Activated CD8-positive, alpha-beta memory T cell treated with anti-CD3 and anti-CD28 coated beads for 24 hours (primary cell): Measurements from ENCODE around the gene BOD1.
A peak's percentile ranks its signal among the peaks of the same experiment; 100 is the strongest.
"Not testable (repeated sequence)": the region's sequence is repeated elsewhere in the genome, so short reads cannot be mapped to it uniquely, and the experiment has no call there.

ENCODE experiments used
- DNase-seq: peaks from one replicate; pipeline ENCODE4 v3.0.0-alpha.2; 2020

Gene BOD1

GRCh38 chr5:173615884-173616576, 420 bp downstream of the BOD1 start:
- peak; percentile 86 for DNase-seq

GRCh38 chr5:173614591-173614990, 1.9 kb downstream of the BOD1 start:
- DNase-seq, result no peak

GRCh38 chr5:173613433-173614159, 2.9 kb downstream of the BOD1 start:
- no peak for DNase-seq

GRCh38 chr5:173612948-173613347, 3.5 kb downstream of the BOD1 start:
- DNase-seq, result no peak

GRCh38 chr5:173611706-173612105, 4.7 kb downstream of the BOD1 start:
- DNase-seq, result no peak

GRCh38 chr5:173604141-173604540, 12.3 kb downstream of the BOD1 start:
- no peak for DNase-seq

GRCh38 chr5:173602423-173602822, 14.0 kb downstream of the BOD1 start:
- no peak for DNase-seq

GRCh38 chr5:173598686-173599085, 17.8 kb downstream of the BOD1 start:
- no peak for DNase-seq

- no peak for DNase-seq
These were observed 19.1 kb downstream of the BOD1 start for GRCh38 chr5:173597304-173597703.

GRCh38 chr5:173595841-173596240, 20.6 kb downstream of the BOD1 start:
- no peak for DNase-seq

GRCh38 chr5:173594061-173594460, 22.4 kb downstream of the BOD1 start:
- no peak for DNase-seq

- no peak for DNase-seq
These were observed 24.3 kb downstream of the BOD1 start for GRCh38 chr5:173592050-173592669.

GRCh38 chr5:173591056-173591514, 25.4 kb downstream of the BOD1 start:
- DNase-seq, result no peak

- DNase-seq, result no peak
These were observed 25.9 kb downstream of the BOD1 start for GRCh38 chr5:173590436-173591055.

GRCh38 chr5:173586133-173586532, 30.3 kb downstream of the BOD1 start:
- DNase-seq, result not testable (repeated sequence)

- no peak for DNase-seq
These were observed 33.1 kb downstream of the BOD1 start for GRCh38 chr5:173583346-173583745.

GRCh38 chr5:173582216-173583111, 34.0 kb downstream of the BOD1 start:
- no peak for DNase-seq

GRCh38 chr5:173581408-173582215, 34.8 kb downstream of the BOD1 start:
- DNase-seq, result peak; percentile 63

GRCh38 chr5:173578947-173579615, 37.4 kb downstream of the BOD1 start:
- no peak for DNase-seq

- DNase-seq, result no peak
These were observed 38.6 kb downstream of the BOD1 start for GRCh38 chr5:173577817-173578216.

- no peak for DNase-seq
These were observed 39.3 kb downstream of the BOD1 start for GRCh38 chr5:173577166-173577565.
